Mucosa of descending colon (tissue), 3 donors: Measurements from ENCODE around the gene SMARCC2. TPM values are rescaled to one million over a fixed set of nuclear protein-coding genes. Genes with fewer than 3 reads are reported as not detected.

Experiments
- ATAC-seq: fragments of 200-7000 bp; cut with Tn5 transposase; one replicate; pipeline ENCODE4 v1.9.1; 2020; ENCODE audit warnings: mild to moderate bottlenecking, moderate library complexity
- DNase-seq, 3 donors: peaks; one replicate each; pipeline ENCODE4 v3.0.0-alpha.2; 2020
- H3K36me3 ChIP-seq: fragments of 200-600 bp; one replicate; pipeline ENCODE4 v1.8.0; 2021; ENCODE audit warnings: low read depth, mild to moderate bottlenecking
- H3K4me1 ChIP-seq: fragments of 200-600 bp; one replicate; pipeline ENCODE4 v1.8.0; 2021; ENCODE audit warnings: low read depth, mild to moderate bottlenecking
- H3K4me3 ChIP-seq: fragments of 200-600 bp; one replicate; pipeline ENCODE4 v1.8.0; 2021; ENCODE audit warnings: mild to moderate bottlenecking
- H3K9me3 ChIP-seq: fragments of 200-600 bp; one replicate; pipeline ENCODE4 v1.8.0; 2021; ENCODE audit warnings: mild to moderate bottlenecking
- CTCF ChIP-seq: fragments of 200-600 bp; IDR thresholded peaks from one replicate; pipeline ENCODE4 v1.8.0; 2022; ENCODE audit warnings: antibody characterized with exemption, mild to moderate bottlenecking
- intact Hi-C, 2 donors: fragments of 100-400 bp; cut with DNase I in 1 of 2; cut with micrococcal nuclease in 1 of 2; formaldehyde crosslinking; loops; one replicate each; pipeline versions ENCODE4 v1.11.0 to v1.11.1; 2022; cut with DNase I, micrococcal nuclease
- long read RNA-seq, 2 donors: library from polyadenylated mRNA; unstranded; transcript quantifications; one replicate each; pipeline ENCODE4 v2.0.0, GENCODE V29; 2019 to 2021
- total RNA-seq, 3 donors: library from RNA; stranded (reverse); fragmentation: NEBNext Ultra II Directional in 2 of 3; extraction: Animal tissue kit (Norgen Biotek cat#: 25700) in 2 of 3; gene quantifications; one replicate each; pipeline versions ENCODE4 v1.2.1 to v1.2.4, GENCODE V29; 2021 to 2023
- donor health status: DM: no; HTN: no; CAD: no; lungs with moderate emphysema.
- donor health status: DM: no; HTN: no; CAD: no.
- donor health status: DM: no; HTN: yes; CAD: no.

Gene SMARCC2
- total RNA-seq: 100 to 1,000 TPM in 2 of 3 donors, 10 to 100 TPM in 1; 91.7 to 163 (median 116) TPM
- long read RNA-seq, donor 1, full-length matches to known transcripts: 35 of 194 reads
- long read RNA-seq, donor 1, partial matches to known transcripts: 56 of 194 reads
- long read RNA-seq, donor 1, other reads (novel, unspliced or antisense): 103 of 194 reads
- long read RNA-seq, donor 2, full-length matches to known transcripts: 2 of 37 reads
- long read RNA-seq, donor 2, partial matches to known transcripts: 32 of 37 reads
- long read RNA-seq, donor 2, other reads (novel, unspliced or antisense): 3 of 37 reads

DNA sequence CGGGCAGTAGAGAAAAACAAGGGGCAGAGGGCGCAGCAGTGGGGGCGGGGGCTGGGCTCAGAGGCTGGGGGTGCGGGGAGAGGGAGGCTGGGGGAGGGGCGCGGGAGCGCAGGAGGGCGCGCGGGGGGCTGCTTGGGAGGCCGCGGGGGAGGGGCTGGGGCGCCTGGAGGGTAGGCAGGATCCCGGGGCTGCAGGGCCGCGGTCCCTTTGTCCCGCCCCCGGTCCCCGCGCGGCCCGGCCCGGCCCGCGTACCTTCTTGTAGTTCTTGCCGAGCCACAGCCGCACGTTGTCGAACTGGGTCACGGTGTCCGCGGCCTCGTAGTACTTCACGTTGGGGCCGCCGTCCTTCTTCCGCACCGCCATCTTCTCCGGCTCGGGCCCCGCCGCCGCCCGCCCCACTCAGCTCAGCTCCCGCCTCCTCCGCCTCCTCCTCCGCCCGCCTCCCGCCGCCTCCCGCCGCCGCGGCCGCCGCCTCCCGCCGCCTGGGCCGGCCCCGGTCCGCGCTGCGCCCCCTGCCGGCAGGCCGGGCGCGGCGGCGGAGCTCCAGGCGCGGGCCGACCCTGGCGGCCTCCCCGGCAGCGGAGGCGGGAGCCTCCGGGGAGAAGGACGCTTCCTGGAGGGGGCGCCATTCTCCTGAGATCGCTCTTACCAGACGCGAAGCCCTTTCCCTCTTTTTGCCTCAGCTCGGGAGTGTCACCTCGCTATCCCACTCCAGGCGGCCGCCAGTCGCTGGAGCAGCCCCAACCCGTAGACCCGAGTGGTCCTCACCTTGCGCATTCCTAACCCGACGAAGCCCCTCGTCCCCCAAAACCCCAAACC, at the start of gene SMARCC2:
Gene SMARCC2, minus strand, starts transcription at position 385 of the 819 bp plus-strand sequence. Its CDS starts 22 bp downstream, at position 363.
- intact Hi-C loops: loop anchor here in 1 of 2 donors (10.0 kb wide), 1 partner anchor 65 kb away; the partner anchor contains the start of gene ESYT1
- ATAC-seq (peak; percentile 93), DNase-seq (peak; percentile 93 to 96 (median 94))
- Histone ChIP-seq H3K4me3 (peak within 1 kb of the TSS; percentile 65), H3K4me1 (peaks cover 21% of the 10 kb centered on the region), H3K36me3 (no peaks in the 10 kb centered on the region), H3K9me3 (no peaks in the 10 kb centered on the region)
- TF ChIP-seq CTCF: peak; percentile 83

- DNase-seq: no peak
- peaks cover under 1% of the 10 kb centered on the region for H3K36me3 ChIP-seq
- no peak overlapping the region for H3K4me3 ChIP-seq
- no peaks in the 10 kb centered on the region for H3K9me3 ChIP-seq
- intact Hi-C loops: no loop called here
- no peak for TF ChIP-seq CTCF
- no peaks in the 10 kb centered on the region for H3K4me1 ChIP-seq
- no peak for ATAC-seq
Measured at GRCh38 chr12:56237552-56237951, 48.3 kb upstream of the SMARCC2 start.

- H3K4me1 ChIP-seq: peaks cover 4% of the 10 kb centered on the region
- no peak overlapping the region for H3K4me3 ChIP-seq
- no peak for ATAC-seq
- no peaks in the 10 kb centered on the region for H3K36me3 ChIP-seq
- no peak for DNase-seq
- TF ChIP-seq CTCF: no peak
- intact Hi-C loops: no loop called here
- no peaks in the 10 kb centered on the region for H3K9me3 ChIP-seq
Measured at GRCh38 chr12:56236985-56237384, 47.7 kb upstream of the SMARCC2 start.

DNA sequence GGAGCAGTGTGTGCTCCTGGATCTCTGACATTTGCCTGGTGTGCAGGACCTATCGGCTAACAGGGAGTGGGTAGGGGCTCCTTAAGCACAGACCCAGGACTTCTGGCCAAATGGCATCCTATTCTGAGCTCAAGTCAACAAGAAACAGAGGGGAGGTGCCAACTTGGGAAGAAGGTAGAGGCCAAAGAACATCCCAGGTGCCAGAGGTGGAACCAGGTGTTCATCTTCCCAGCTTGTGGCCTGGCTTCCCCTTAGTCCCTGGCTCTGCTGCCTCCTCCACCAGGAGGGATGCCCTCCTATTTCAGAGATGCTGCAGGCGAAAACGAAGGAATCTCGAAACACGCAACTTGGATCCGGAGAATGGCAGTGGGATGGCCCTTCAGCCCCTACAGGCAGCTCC, 46.8 kb upstream of the SMARCC2 start:
- TF ChIP-seq CTCF: no peak

GRCh38 chr12:56234746-56235436, 45.6 kb upstream of the SMARCC2 start:
- no peak for ATAC-seq
- H3K4me1 ChIP-seq: peaks cover 6% of the 10 kb centered on the region

More for the DNA sequence above, 46.8 kb upstream of the SMARCC2 start:
- ATAC-seq (no peak), DNase-seq (no peak)
- peaks cover 4% of the 10 kb centered on the region for H3K4me1 ChIP-seq
- intact Hi-C loops: no loop called here
- H3K9me3 ChIP-seq: no peaks in the 10 kb centered on the region
- no peaks in the 10 kb centered on the region for H3K36me3 ChIP-seq
- no peak overlapping the region for H3K4me3 ChIP-seq

More at GRCh38 chr12:56234746-56235436, 45.6 kb upstream of the SMARCC2 start:
- intact Hi-C loops: no loop called here
- H3K9me3 ChIP-seq: no peaks in the 10 kb centered on the region
- no peak overlapping the region for H3K4me3 ChIP-seq
- no peak for DNase-seq
- TF ChIP-seq CTCF: no peak
- no peaks in the 10 kb centered on the region for H3K36me3 ChIP-seq
